Neural cell (in vitro differentiated cells): ENCODE measurements around the gene EYA4. TPM values are rescaled to one million over a fixed set of nuclear protein-coding genes. Genes with fewer than 3 reads are reported as not detected.

Experiments
- H2AFZ ChIP-seq: fragments of 200-600, 300-800 bp; sonication (generic), shearing (Covaris generic); 2 replicates; pipeline ENCODE4 v1.6.0; 2014; ENCODE audit warnings: low read depth, mild to moderate bottlenecking, antibody characterized with exemption, low read length, moderate library complexity
- H3F3A ChIP-seq: fragments of 200-600 bp; shearing (Covaris generic); 2 replicates; pipeline ENCODE4 v1.6.1; 2016; ENCODE audit warnings: mild to moderate bottlenecking, moderate library complexity, mixed read lengths, antibody characterized with exemption, low read length; ENCODE audit not compliant: insufficient read depth, poor library complexity, severe bottlenecking
- H3K27ac ChIP-seq: fragments of 200-600, 300-800 bp; sonication (generic), shearing (Covaris generic); 2 replicates; pipeline ENCODE4 v1.5.1; 2014; ENCODE audit warnings: mild to moderate bottlenecking, low read length, moderate library complexity
- H3K27me3 ChIP-seq: fragments of 300-800, 200-600 bp; sonication (generic), shearing (Covaris generic); 2 replicates; pipeline ENCODE4 v1.6.0; 2014; ENCODE audit warnings: mild to moderate bottlenecking, low read depth, low read length, moderate library complexity; ENCODE audit not compliant: insufficient read depth
- H3K36me3 ChIP-seq: fragments of 300-800, 200-600 bp; sonication (generic), shearing (Covaris generic); 2 replicates; pipeline ENCODE4 v1.5.1; 2014; ENCODE audit warnings: mild to moderate bottlenecking, antibody characterized with exemption, low read length, moderate library complexity; ENCODE audit not compliant: insufficient read depth
- H3K4me2 ChIP-seq: fragments of 300-800, 200-600 bp; sonication (generic), shearing (Covaris generic); 2 replicates; pipeline ENCODE4 v1.6.0; 2014; ENCODE audit warnings: mild to moderate bottlenecking, low read length
- H3K4me3 ChIP-seq: fragments of 300-800, 200-600 bp; sonication (generic), shearing (Covaris generic); 2 replicates; pipeline ENCODE4 v1.5.1; 2014; ENCODE audit warnings: mild to moderate bottlenecking, low read length, moderate library complexity
- H3K79me2 ChIP-seq: fragments of 200-600 bp; shearing (Covaris generic); replicated peaks from 2 replicates; pipeline ENCODE4 v1.6.0; 2014; ENCODE audit warnings: mild to moderate bottlenecking, low read length, moderate library complexity; ENCODE audit not compliant: insufficient read depth
- H3K9ac ChIP-seq: fragments of 300-800, 200-600 bp; sonication (generic), shearing (Covaris generic); 2 replicates; pipeline ENCODE4 v1.6.1; 2016; ENCODE audit warnings: mild to moderate bottlenecking, low read length, mixed read lengths
- H3K9me2 ChIP-seq: fragments of 200-600 bp; shearing (Covaris generic); 2 replicates; pipeline ENCODE4 v1.6.1; 2016; ENCODE audit warnings: mild to moderate bottlenecking, low read length, mixed read lengths; ENCODE audit not compliant: insufficient read depth
- H3K9me3 ChIP-seq: fragments of 200-600, 300-800 bp; sonication (generic), shearing (Covaris generic); 2 replicates; pipeline ENCODE4 v1.6.1; 2016; ENCODE audit warnings: mild to moderate bottlenecking, mixed run types, low read length, moderate library complexity, mixed read lengths
- H4K20me1 ChIP-seq: fragments of 200-600 bp; shearing (Covaris generic); 2 replicates; pipeline ENCODE4 v1.6.1; 2016; ENCODE audit warnings: mild to moderate bottlenecking, mixed run types; ENCODE audit not compliant: insufficient read depth
- EP300 ChIP-seq: fragments of 450-650 bp; conservative IDR thresholded peaks from 2 replicates; pipeline ENCODE4 v1.6.1; 2014; ENCODE audit warnings: antibody characterized with exemption, mild to moderate bottlenecking, moderate library complexity; ENCODE audit not compliant: poor library complexity, severe bottlenecking
- EZH2 ChIP-seq: fragments of 200-600, 300-800 bp; shearing (Covaris generic), sonication (generic); IDR thresholded peaks from 2 replicates; pipeline ENCODE4 v1.6.1; 2014; ENCODE audit warnings: antibody characterized with exemption, low read length, borderline replicate concordance, mild to moderate bottlenecking; ENCODE audit not compliant: insufficient read depth, poor library complexity, severe bottlenecking
- MXI1 ChIP-seq: fragments of 450-650 bp; conservative IDR thresholded peaks from 2 replicates; pipeline ENCODE4 v1.6.1; 2014; ENCODE audit warnings: antibody characterized with exemption, mild to moderate bottlenecking; ENCODE audit not compliant: poor library complexity, severe bottlenecking
- POLR2AphosphoS5 ChIP-seq: IDR thresholded peaks from 2 replicates; pipeline ENCODE4 v1.6.1; 2012
- RAD21 ChIP-seq: fragments of 450-650 bp; conservative IDR thresholded peaks from 2 replicates; pipeline ENCODE4 v1.6.1; 2014; ENCODE audit warnings: antibody characterized with exemption, mild to moderate bottlenecking, moderate library complexity
- SMC3 ChIP-seq: fragments of 450-650 bp; conservative IDR thresholded peaks from 2 replicates; pipeline ENCODE4 v1.6.1; 2014; ENCODE audit warnings: antibody characterized with exemption, mild to moderate bottlenecking, moderate library complexity; ENCODE audit not compliant: poor library complexity
- TAF1 ChIP-seq: IDR thresholded peaks from 2 replicates; pipeline ENCODE4 v1.6.1; 2012; ENCODE audit warnings: low read depth
- polyA plus RNA-seq: library from polyadenylated mRNA; depleted of rRNA; stranded (reverse); fragments of >200 nt; gene quantifications from 2 replicates; pipeline ENCODE4 v1.2.3, GENCODE V29; 2014
- TF ChIP-seq, protein P1 (sequence below): fragments of 450-650 bp; IDR thresholded peaks from 2 replicates; pipeline ENCODE4 v1.5.1; 2014; ENCODE audit warnings: antibody characterized with exemption, mild to moderate bottlenecking, moderate library complexity; ENCODE audit not compliant: poor library complexity, severe bottlenecking
- TF ChIP-seq, protein P2 (sequence below): IDR thresholded peaks from 2 replicates; pipeline ENCODE4 v1.6.1; 2012; ENCODE audit warnings: borderline replicate concordance

The EYA4 gene
- polyA plus RNA-seq, 1 donor from 2014 or later, result 2.6 TPM

DNA sequence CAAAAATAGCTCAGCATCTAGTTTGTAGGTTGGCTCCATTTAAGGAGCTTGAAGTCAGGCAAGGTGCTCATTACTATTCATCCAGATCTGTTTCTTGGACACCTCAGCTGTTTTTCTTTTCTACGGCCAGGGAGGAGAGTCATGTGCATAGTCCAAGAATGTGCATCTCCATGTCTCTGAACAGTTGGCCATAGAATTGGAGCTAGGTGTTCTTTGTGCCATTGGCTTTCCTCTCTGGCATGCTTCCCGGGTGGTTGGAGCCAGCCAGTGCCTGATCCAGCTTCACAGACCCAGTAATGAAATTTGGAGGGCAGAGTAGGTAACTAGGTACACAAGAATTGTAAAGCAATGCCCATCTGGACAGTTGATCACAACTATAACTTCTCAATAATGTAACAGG is 21.6 kb downstream of the EYA4 start:
- Histone ChIP-seq H3K9me2 (no peaks in the 10 kb centered on the region), H2AFZ (no peak overlapping the region), H4K20me1 (no peaks in the 10 kb centered on the region), H3K79me2 (no peaks in the 10 kb centered on the region), H3K27me3 (no peaks in the 10 kb centered on the region), H3K9ac (no peak overlapping the region), H3F3A (no peaks in the 10 kb centered on the region), H3K27ac (no peak overlapping the region), H3K36me3 (no peaks in the 10 kb centered on the region), H3K9me3 (no peaks in the 10 kb centered on the region), H3K4me3 (no peak overlapping the region), H3K4me2 (no peak overlapping the region)
- TF ChIP-seq POLR2AphosphoS5, result no peak
- no peak for TF ChIP-seq TAF1
- TF ChIP-seq RAD21, result no peak
- TF ChIP-seq, protein P1, sequence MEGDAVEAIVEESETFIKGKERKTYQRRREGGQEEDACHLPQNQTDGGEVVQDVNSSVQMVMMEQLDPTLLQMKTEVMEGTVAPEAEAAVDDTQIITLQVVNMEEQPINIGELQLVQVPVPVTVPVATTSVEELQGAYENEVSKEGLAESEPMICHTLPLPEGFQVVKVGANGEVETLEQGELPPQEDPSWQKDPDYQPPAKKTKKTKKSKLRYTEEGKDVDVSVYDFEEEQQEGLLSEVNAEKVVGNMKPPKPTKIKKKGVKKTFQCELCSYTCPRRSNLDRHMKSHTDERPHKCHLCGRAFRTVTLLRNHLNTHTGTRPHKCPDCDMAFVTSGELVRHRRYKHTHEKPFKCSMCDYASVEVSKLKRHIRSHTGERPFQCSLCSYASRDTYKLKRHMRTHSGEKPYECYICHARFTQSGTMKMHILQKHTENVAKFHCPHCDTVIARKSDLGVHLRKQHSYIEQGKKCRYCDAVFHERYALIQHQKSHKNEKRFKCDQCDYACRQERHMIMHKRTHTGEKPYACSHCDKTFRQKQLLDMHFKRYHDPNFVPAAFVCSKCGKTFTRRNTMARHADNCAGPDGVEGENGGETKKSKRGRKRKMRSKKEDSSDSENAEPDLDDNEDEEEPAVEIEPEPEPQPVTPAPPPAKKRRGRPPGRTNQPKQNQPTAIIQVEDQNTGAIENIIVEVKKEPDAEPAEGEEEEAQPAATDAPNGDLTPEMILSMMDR, result no peak
- no peak for TF ChIP-seq MXI1
- TF ChIP-seq SMC3, result no peak
- no peak for TF ChIP-seq EZH2
- TF ChIP-seq EP300, result no peak
- TF ChIP-seq, protein P2, sequence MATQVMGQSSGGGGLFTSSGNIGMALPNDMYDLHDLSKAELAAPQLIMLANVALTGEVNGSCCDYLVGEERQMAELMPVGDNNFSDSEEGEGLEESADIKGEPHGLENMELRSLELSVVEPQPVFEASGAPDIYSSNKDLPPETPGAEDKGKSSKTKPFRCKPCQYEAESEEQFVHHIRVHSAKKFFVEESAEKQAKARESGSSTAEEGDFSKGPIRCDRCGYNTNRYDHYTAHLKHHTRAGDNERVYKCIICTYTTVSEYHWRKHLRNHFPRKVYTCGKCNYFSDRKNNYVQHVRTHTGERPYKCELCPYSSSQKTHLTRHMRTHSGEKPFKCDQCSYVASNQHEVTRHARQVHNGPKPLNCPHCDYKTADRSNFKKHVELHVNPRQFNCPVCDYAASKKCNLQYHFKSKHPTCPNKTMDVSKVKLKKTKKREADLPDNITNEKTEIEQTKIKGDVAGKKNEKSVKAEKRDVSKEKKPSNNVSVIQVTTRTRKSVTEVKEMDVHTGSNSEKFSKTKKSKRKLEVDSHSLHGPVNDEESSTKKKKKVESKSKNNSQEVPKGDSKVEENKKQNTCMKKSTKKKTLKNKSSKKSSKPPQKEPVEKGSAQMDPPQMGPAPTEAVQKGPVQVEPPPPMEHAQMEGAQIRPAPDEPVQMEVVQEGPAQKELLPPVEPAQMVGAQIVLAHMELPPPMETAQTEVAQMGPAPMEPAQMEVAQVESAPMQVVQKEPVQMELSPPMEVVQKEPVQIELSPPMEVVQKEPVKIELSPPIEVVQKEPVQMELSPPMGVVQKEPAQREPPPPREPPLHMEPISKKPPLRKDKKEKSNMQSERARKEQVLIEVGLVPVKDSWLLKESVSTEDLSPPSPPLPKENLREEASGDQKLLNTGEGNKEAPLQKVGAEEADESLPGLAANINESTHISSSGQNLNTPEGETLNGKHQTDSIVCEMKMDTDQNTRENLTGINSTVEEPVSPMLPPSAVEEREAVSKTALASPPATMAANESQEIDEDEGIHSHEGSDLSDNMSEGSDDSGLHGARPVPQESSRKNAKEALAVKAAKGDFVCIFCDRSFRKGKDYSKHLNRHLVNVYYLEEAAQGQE, result no peak

DNA sequence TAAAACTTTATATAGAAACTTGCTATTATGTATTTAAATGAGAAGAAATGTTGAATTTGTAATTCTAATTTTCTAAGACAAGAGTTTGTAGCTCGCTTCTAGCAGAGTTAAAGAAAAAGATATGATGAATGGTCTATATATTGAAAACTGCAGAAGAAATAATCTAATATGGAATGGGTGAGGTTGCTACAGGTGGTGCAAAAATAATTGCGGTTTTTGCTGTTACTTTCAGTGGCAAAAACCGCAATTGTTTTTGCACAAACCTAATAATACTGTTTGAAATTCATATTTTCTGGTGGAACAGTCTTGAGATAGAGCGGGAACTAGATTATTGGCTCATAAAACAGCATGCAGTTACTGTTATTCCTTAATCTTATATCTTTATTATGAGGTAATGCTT is 23.9 kb downstream of the EYA4 start:
- Histone ChIP-seq H3K9ac (no peak overlapping the region), H2AFZ (no peak overlapping the region), H3K4me3 (no peak overlapping the region), H3F3A (no peaks in the 10 kb centered on the region), H3K79me2 (no peaks in the 10 kb centered on the region), H3K9me2 (no peaks in the 10 kb centered on the region), H3K27ac (no peak overlapping the region), H4K20me1 (no peaks in the 10 kb centered on the region), H3K4me2 (no peak overlapping the region), H3K9me3 (no peaks in the 10 kb centered on the region), H3K27me3 (no peaks in the 10 kb centered on the region), H3K36me3 (no peaks in the 10 kb centered on the region)
- TF ChIP-seq SMC3 (no peak), POLR2AphosphoS5 (no peak), EZH2 (no peak), MXI1 (no peak), EP300 (no peak), TAF1 (no peak), RAD21 (no peak)
- TF ChIP-seq, protein P1, result no peak
- TF ChIP-seq, protein P2, result no peak
